Hematopoietic multipotent progenitor cell treated with erythropoietin and hydrocortisone succinate and interleukin-3 and kit ligand, for 17 days (in vitro differentiated cells): ENCODE results near the gene SQSTM1.
"Not testable (repeated sequence)": the region's sequence is repeated elsewhere in the genome, so short reads cannot be mapped to it uniquely, and the experiment has no call there.

Source experiments
- DNase-seq: peaks from one replicate; pipeline ENCODE4 v3.0.0-alpha.2; 2015; ENCODE audit warnings: low spot score

Gene SQSTM1

GRCh38 chr5:179827680-179828079 lies 7.0 kb downstream of the SQSTM1 start:
- DNase-seq, result peak; percentile 12

- DNase-seq, result no peak
Measured at GRCh38 chr5:179828756-179829421, 8.2 kb downstream of the SQSTM1 start.

- no peak for DNase-seq
Measured at GRCh38 chr5:179829732-179830435, 9.2 kb downstream of the SQSTM1 start.

GRCh38 chr5:179830818-179831468 lies 10.2 kb downstream of the SQSTM1 start:
- DNase-seq, result no peak

GRCh38 chr5:179832039-179832745 lies 11.5 kb downstream of the SQSTM1 start:
- no peak for DNase-seq

- no peak for DNase-seq
Measured at GRCh38 chr5:179833056-179833708, 12.5 kb downstream of the SQSTM1 start.

GRCh38 chr5:179833709-179834070 lies 13.0 kb downstream of the SQSTM1 start:
- DNase-seq, result no peak

GRCh38 chr5:179834120-179834519 lies 13.4 kb downstream of the SQSTM1 start:
- DNase-seq, result no peak

- not testable (repeated sequence) for DNase-seq
Measured at GRCh38 chr5:179834871-179835270, 14.2 kb downstream of the SQSTM1 start.

GRCh38 chr5:179836225-179837019 lies 15.7 kb downstream of the SQSTM1 start:
- no peak for DNase-seq

GRCh38 chr5:179837076-179838011 lies 16.6 kb downstream of the SQSTM1 start:
- no peak for DNase-seq

- DNase-seq, result no peak
Measured at GRCh38 chr5:179839328-179840256, 18.9 kb downstream of the SQSTM1 start.

- DNase-seq, result no peak
Measured at GRCh38 chr5:179840321-179840720, 19.6 kb downstream of the SQSTM1 start.

- DNase-seq, result no peak
Measured at GRCh38 chr5:179840766-179841165, 20.1 kb downstream of the SQSTM1 start.

GRCh38 chr5:179841621-179842020 lies 20.9 kb downstream of the SQSTM1 start:
- DNase-seq, result no peak

- DNase-seq, result no peak
Measured at GRCh38 chr5:179852993-179853547, 32.4 kb downstream of the SQSTM1 start.

- DNase-seq, result no peak
Measured at GRCh38 chr5:179854356-179854755, 33.7 kb downstream of the SQSTM1 start.

GRCh38 chr5:179858241-179858585 lies 37.5 kb downstream of the SQSTM1 start:
- DNase-seq, result no peak
